T47D (cell line): ENCODE measurements around the gene SPEM1.

Experiments
- DNase-seq, 2 experiments: peaks; one replicate each; pipeline versions ENCODE4 v3.0.0 to v3.0.0-alpha.2; 2011 to 2012; ENCODE audit warnings: low read depth in 1 of 2, low spot score in 1 of 2
- JUND ChIP-seq: IDR thresholded peaks from 2 replicates; pipeline ENCODE4 v1.6.1; 2012; ENCODE audit warnings: low read depth
- in situ Hi-C: cut with HindIII; loops from 2 replicates; pipeline ENCODE4 v1.10.0; 2016; ENCODE audit warnings: low sequenced_read_pairs, low pct_unique_long_range_greater_than_20kb

Gene SPEM1

GRCh38 chr17:7441266-7441665 is 21.1 kb downstream of the SPEM1 start:
- in situ Hi-C loops = no loop called here
- DNase-seq = no peak
- no peak for TF ChIP-seq JUND

GRCh38 chr17:7442142-7442541 is 22.0 kb downstream of the SPEM1 start:
- in situ Hi-C loops = no loop called here
- DNase-seq = no peak
- TF ChIP-seq JUND = no peak

GRCh38 chr17:7443499-7444485 is 23.7 kb downstream of the SPEM1 start:
- in situ Hi-C loops = no loop called here
- DNase-seq = no peak
- no peak for TF ChIP-seq JUND

GRCh38 chr17:7444682-7445618 is 24.8 kb downstream of the SPEM1 start, which contains the start of gene CHRNB1:
Gene CHRNB1, plus strand, starts transcription at chr17:7445061. Its CDS starts 67 bp downstream, at chr17:7445128.
- no peak for DNase-seq
- in situ Hi-C loops = no loop called here

GRCh38 chr17:7445619-7445968 is 25.5 kb downstream of the SPEM1 start:
- TF ChIP-seq JUND = no peak
- DNase-seq = no peak
- in situ Hi-C loops = no loop called here

More at GRCh38 chr17:7444682-7445618, 24.8 kb downstream of the SPEM1 start, which contains the start of gene CHRNB1:
- no peak for TF ChIP-seq JUND

GRCh38 chr17:7448461-7448860 is 28.3 kb downstream of the SPEM1 start:
- DNase-seq = no peak
- no peak for TF ChIP-seq JUND
- in situ Hi-C loops = no loop called here

GRCh38 chr17:7459961-7460545 is 39.9 kb downstream of the SPEM1 start:
- DNase-seq = no peak
- in situ Hi-C loops = no loop called here
- TF ChIP-seq JUND = no peak

GRCh38 chr17:7460850-7461660 is 40.9 kb downstream of the SPEM1 start:
- TF ChIP-seq JUND = no peak
- in situ Hi-C loops = no loop called here
- no peak for DNase-seq

GRCh38 chr17:7462474-7463371 is 42.6 kb downstream of the SPEM1 start:
- no peak for TF ChIP-seq JUND
- DNase-seq = no peak
- in situ Hi-C loops = no loop called here

GRCh38 chr17:7463372-7463846 is 43.3 kb downstream of the SPEM1 start:
- no peak for TF ChIP-seq JUND
- in situ Hi-C loops = no loop called here
- DNase-seq = no peak

- DNase-seq = no peak
- in situ Hi-C loops = no loop called here
- no peak for TF ChIP-seq JUND
These were observed 44.0 kb downstream of the SPEM1 start for GRCh38 chr17:7464081-7464480.
